Measurements from ENCODE around the gene UMPS. TPM values are rescaled to one million over a fixed set of nuclear protein-coding genes. Genes with fewer than 3 reads are reported as not detected.
"Not testable (repeated sequence)": the region's sequence is repeated elsewhere in the genome, so short reads cannot be mapped to it uniquely, and the experiment has no call there.

UMPS gene
- total and polyA plus RNA-seq, 2 experiments from 2014 or later, result 44.1 to 48.8 TPM

GRCh38 chr3:124788254-124788745, 58.0 kb downstream of the UMPS start (continued):
- TF ChIP-seq CTCF (conservative IDR thresholded peaks at IDR 0.05; ENCODE audit: low read depth in 2 of 2), result no peak
- TF ChIP-seq POLR2AphosphoS5 (IDR thresholded peaks at IDR 0.05; ENCODE audit: low read depth), result no peak
- TF ChIP-seq JUNB (IDR thresholded peaks at IDR 0.05; ENCODE audit: unreplicated experiment), result no peak
- TF ChIP-seq NANOG (IDR thresholded peaks at IDR 0.05; ENCODE audit: borderline replicate concordance), result no peak
- TF ChIP-seq ETS1 (IDR thresholded peaks at IDR 0.05), result no peak
- TF ChIP-seq ZNF114 (CRISPR knock-in tag; IDR thresholded peaks at IDR 0.05), result no peak
- TF ChIP-seq ZNF331 (CRISPR knock-in tag; IDR thresholded peaks at IDR 0.05; ENCODE audit: low read depth), result no peak

- not testable (repeated sequence) for H3K4me3 Mint-ChIP-seq; H3F3A ChIP-seq (replicated peaks; ENCODE audit: low read depth); H2AFZ ChIP-seq; H3K27ac Mint-ChIP-seq; H3K4me2 ChIP-seq; DNase-seq (ENCODE audit: low spot score); H3K4me1 ChIP-seq (ENCODE audit: insufficient read depth); H3K27me3 Mint-ChIP-seq (ENCODE audit: insufficient read depth, low read depth, poor library complexity); H3K27me3 ChIP-seq (ENCODE audit: insufficient read depth); H3K4me1 Mint-ChIP-seq; H3K9me2 ChIP-seq (ENCODE audit: insufficient read depth); ATAC-seq; H3K9me3 Mint-ChIP-seq; H3K4me3 ChIP-seq
- peaks cover 44% of the 10 kb centered on the region for H3K79me2 ChIP-seq (replicated peaks; ENCODE audit: insufficient read depth)
- peaks cover 27% of the 10 kb centered on the region for H3K36me3 ChIP-seq (ENCODE audit: insufficient read depth)
- peaks cover 55% of the 10 kb centered on the region for H3K36me3 Mint-ChIP-seq (ENCODE audit: low read depth)
- H3K27ac ChIP-seq (ENCODE audit: low read depth), result 0 out of 2 replicates have a peak overlapping the region, but pooled peaks have one; percentile 42
- peaks cover 20% of the 10 kb centered on the region; the same call in 1 of the 2 replicates for H4K20me1 ChIP-seq (replicated peaks; ENCODE audit: insufficient read depth)
Measured at GRCh38 chr3:124789103-124789502, 58.9 kb downstream of the UMPS start.

DNA sequence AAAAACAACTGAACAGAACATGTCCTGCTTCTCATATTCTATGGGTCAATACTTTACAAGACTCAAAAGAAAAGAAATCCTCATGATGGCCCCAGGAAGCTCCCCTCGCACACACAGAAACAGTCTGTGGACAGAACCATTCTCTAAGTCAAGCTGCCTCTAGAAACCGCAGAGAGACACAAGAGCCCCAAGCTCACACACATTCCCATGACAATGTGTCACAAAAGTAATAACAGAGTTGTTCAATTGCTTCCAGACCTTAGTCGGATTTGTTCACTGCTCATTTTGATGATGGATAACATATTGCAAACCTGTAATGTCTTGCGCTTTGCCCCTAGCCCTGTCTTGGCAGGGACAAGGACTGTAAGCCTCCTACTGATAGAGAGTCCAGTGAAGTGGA, 60.9 kb downstream of the UMPS start:
- Histone ChIP-seq H3K9me2 (ENCODE audit: insufficient read depth) (no peaks in the 10 kb centered on the region), H3K27ac (ENCODE audit: low read depth) (peak overlapping the region; percentile 69), H2AFZ (no peak overlapping the region), H3K4me1 (ENCODE audit: insufficient read depth) (no peaks in the 10 kb centered on the region), H4K20me1 (replicated peaks; ENCODE audit: insufficient read depth) (peaks cover 20% of the 10 kb centered on the region; the same call in 1 of the 2 replicates), H3K4me3 (no peak overlapping the region), H3K27me3 (ENCODE audit: insufficient read depth) (no peaks in the 10 kb centered on the region), H3K4me2 (no peak overlapping the region), H3K36me3 (ENCODE audit: insufficient read depth) (peaks cover 25% of the 10 kb centered on the region), H3F3A (replicated peaks; ENCODE audit: low read depth) (0 out of 2 replicates have a peak, but pooled peaks cover 5% of the 10 kb centered on the region), H3K79me2 (replicated peaks; ENCODE audit: insufficient read depth) (peaks cover 29% of the 10 kb centered on the region)
- Mint-ChIP-seq H3K9me3 (no peaks in the 10 kb centered on the region), H3K36me3 (ENCODE audit: low read depth) (peaks cover 55% of the 10 kb centered on the region), H3K27ac (0 out of 2 replicates have a peak overlapping the region, but pooled peaks have one; percentile 39), H3K27me3 (ENCODE audit: insufficient read depth, low read depth, poor library complexity) (peaks cover 7% of the 10 kb centered on the region), H3K4me3 (no peak overlapping the region), H3K4me1 (peaks cover 6% of the 10 kb centered on the region)
- DNase-seq (ENCODE audit: low spot score), result no peak
- no peak for ATAC-seq
- no peak for TF ChIP-seq EZH2phosphoT487 (IDR thresholded peaks at IDR 0.05; ENCODE audit: unreplicated experiment)

Measured in GM23338 (cell line).